Measurements from ENCODE around the gene TPD52L1.

The TPD52L1 gene

GRCh38 chr6:125153391-125154117 is at the start of gene TPD52L1:
Gene TPD52L1, plus strand, starts transcription at chr6:125153773. Its CDS starts 179 bp downstream, at chr6:125153952.
- no peaks in the 10 kb centered on the region for H3K36me3 ChIP-seq
- no peaks in the 10 kb centered on the region for H3K9me3 ChIP-seq (ENCODE audit: severe bottlenecking)
- peak; percentile 19 for DNase-seq
- TF ChIP-seq CTCF (IDR thresholded peaks at IDR 0.05; ENCODE audit: low read depth, low read length), result peak; percentile 55; the same call in 1 of the 2 replicates
- no peaks in the 10 kb centered on the region for H3K27me3 ChIP-seq (ENCODE audit: insufficient read depth, low read depth, severe bottlenecking)
- H3K4me3 ChIP-seq (ENCODE audit: low read depth, low read length), result no peak within 1 kb of the TSS
- no peak within 1 kb of the TSS for H3K27ac ChIP-seq

- H3K36me3 ChIP-seq, result no peaks in the 10 kb centered on the region
- H3K27me3 ChIP-seq (ENCODE audit: insufficient read depth, low read depth, severe bottlenecking), result no peaks in the 10 kb centered on the region
- H3K9me3 ChIP-seq (ENCODE audit: severe bottlenecking), result no peaks in the 10 kb centered on the region
- TF ChIP-seq CTCF (IDR thresholded peaks at IDR 0.05; ENCODE audit: low read depth, low read length), result no peak
- H3K4me3 ChIP-seq (ENCODE audit: low read depth, low read length), result peak overlapping the region; percentile 12; the same call in 1 of the 2 replicates
- no peak for DNase-seq
- H3K27ac ChIP-seq, result 0 out of 2 replicates have a peak overlapping the region, but pooled peaks have one; percentile 7
Observed at GRCh38 chr6:125104425-125104824, 49.1 kb upstream of the TPD52L1 start.

GRCh38 chr6:125107048-125107447 is 46.5 kb upstream of the TPD52L1 start:
- H3K27me3 ChIP-seq (ENCODE audit: insufficient read depth, low read depth, severe bottlenecking), result no peaks in the 10 kb centered on the region
- H3K36me3 ChIP-seq, result no peaks in the 10 kb centered on the region
- H3K27ac ChIP-seq, result no peak overlapping the region
- H3K4me3 ChIP-seq (ENCODE audit: low read depth, low read length), result no peak overlapping the region
- DNase-seq, result no peak
- no peak for TF ChIP-seq CTCF (IDR thresholded peaks at IDR 0.05; ENCODE audit: low read depth, low read length)
- H3K9me3 ChIP-seq (ENCODE audit: severe bottlenecking), result peaks cover 8% of the 10 kb centered on the region

- Histone ChIP-seq H3K27me3 (ENCODE audit: insufficient read depth, low read depth, severe bottlenecking) (no peaks in the 10 kb centered on the region), H3K27ac (no peak overlapping the region), H3K9me3 (ENCODE audit: severe bottlenecking) (peaks cover 12% of the 10 kb centered on the region), H3K36me3 (no peaks in the 10 kb centered on the region), H3K4me3 (ENCODE audit: low read depth, low read length) (no peak overlapping the region)
- no peak for DNase-seq
- TF ChIP-seq CTCF (IDR thresholded peaks at IDR 0.05; ENCODE audit: low read depth, low read length), result no peak
Observed at GRCh38 chr6:125107896-125108295, 45.7 kb upstream of the TPD52L1 start.

- Histone ChIP-seq H3K27ac (no peak overlapping the region), H3K4me3 (ENCODE audit: low read depth, low read length) (no peak overlapping the region), H3K9me3 (ENCODE audit: severe bottlenecking) (peaks cover 14% of the 10 kb centered on the region), H3K27me3 (ENCODE audit: insufficient read depth, low read depth, severe bottlenecking) (no peaks in the 10 kb centered on the region), H3K36me3 (no peaks in the 10 kb centered on the region)
- TF ChIP-seq CTCF (IDR thresholded peaks at IDR 0.05; ENCODE audit: low read depth, low read length), result no peak
- no peak for DNase-seq
Observed at GRCh38 chr6:125110056-125110455, 43.5 kb upstream of the TPD52L1 start.
